A204.1 (cell line): ENCODE results near the gene JUNB.

ENCODE experiments used
- FAIRE-seq: peaks from 2 replicates; lab custom pipeline; 2012; peaks lifted over from hg19 to GRCh38; lab: Jason Lieb, UNC

JUNB gene

DNA sequence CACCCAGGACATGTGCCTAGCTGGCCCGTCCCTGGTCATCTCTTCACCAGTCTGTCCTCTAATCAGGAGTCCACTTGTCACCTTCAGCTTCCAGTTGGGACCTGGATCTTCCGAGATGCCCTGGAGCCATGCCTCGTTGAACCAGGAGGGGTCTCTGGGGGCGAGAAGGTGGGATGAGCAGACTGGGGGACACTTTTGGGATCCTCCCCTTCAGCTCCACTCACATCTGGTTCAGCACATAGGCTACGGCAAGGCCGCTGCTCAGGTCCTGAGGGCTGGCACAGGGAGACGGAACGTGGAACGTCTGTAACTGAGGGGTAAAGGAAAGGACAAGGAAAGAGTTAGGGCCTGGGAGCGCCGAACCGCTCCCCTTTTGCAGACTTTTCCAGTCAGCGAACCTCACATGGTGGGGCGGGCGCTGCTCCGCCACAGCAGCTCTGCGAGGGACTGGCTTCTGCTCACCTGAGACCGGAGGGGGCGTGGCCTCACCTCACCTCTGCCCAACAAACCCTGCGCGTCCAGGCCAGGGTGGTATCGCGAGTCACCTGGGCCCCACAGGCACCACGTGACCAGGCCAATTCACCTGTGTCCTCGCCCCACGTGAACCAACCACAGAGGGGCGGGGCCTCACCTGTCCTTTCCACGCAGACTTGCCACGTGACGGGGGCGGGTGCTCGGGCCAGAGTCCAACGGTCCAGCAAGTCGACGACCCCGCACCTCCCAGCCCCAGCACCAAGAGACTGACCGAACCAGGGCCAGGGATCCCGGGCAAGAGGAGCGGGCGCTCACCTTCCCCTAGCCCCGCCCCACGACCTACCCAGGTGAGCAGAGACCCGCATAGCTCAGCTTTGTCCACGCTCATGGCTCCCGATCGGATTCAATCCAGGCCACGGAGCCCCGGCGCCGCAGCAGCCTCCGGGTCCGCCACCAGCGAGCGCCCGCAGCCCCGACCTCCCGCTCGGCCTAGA lies 16.4 kb upstream of the JUNB start, which contains the start of gene HOOK2:
TSS of gene HOOK2 (minus strand) at position 965 of the 968 bp plus-strand sequence. CDS start at position 862, 103 bp downstream.
- no peak for FAIRE-seq

DNA sequence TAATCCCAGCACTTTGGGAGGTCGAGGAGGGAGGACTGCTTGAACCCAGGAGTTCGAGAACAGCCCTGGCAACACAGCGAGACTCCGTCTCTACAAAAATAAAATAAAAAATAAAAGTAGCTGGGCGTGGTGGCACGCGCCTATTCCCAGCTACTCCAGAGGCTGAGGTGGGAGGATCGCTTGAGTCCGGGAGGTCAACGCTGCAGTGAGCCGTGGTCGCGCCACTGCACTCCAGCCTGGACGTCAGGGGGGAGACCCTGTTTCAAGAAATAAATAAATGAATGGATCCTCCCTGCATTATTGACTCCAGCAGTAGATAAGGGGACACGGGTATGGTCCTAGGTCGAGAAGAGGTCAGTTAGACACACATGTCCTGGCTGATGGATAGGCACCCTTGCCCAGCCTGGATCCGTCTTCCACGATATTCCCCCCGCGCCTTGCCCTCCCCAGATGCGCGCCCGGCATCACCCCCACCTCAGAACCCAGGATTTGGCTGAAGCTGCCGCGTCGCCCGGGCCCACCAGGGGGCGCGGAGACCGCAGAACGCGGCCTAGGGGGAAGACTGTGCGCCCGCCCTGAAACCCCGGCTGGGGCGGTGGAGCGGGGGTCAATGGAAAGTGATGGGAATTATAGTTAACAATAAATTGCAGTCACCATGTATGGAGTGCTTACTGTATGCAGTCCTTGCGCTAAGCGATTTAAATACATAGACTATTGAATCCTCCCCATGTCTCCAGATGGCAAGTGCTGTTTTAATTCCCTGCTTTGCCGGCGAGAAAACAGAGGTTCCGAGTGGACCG lies 13.9 kb upstream of the JUNB start:
- FAIRE-seq: no peak

DNA sequence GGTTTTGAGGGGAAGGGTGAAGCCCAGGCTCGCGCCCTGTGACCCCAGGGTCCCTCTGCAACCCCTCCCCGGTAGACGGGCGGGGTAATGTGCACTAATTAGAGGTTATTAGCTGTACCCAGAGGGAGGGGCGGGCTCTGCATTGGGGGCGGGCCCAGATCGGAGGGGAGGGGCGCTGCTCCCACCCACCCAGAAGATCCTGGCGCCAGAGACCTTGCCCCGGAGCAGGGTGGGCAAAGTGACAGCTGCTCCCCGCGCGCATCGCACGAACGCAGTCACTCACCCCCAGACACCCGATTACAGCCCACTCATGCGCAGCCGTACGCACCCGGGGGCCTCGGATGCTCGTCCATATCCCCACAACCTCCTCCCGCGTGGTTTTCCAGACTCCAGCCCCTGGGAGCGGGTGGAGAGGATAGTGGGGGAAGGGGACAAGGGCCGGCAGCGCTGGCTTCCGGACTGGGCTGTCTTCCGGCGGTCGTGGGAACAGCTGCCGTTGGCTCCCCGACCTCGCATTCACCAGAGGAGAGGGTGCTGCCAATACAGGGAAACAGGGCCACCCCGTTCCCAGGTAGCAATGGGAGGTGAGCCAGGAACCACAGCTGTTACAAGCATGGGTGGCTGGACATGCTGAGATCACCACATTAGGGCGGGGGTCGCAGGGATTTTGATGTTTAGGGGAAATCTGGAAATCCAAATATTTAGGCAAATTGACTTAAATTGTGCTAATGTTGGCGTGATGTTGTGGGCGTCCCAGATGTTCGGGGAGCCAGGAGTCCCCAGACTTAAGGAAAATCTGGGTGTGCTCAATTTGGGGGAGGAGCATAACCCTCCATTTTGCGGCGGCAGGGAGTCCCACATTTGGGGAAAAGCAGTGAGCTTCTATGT lies 13.0 kb upstream of the JUNB start:
- FAIRE-seq: no peak

DNA sequence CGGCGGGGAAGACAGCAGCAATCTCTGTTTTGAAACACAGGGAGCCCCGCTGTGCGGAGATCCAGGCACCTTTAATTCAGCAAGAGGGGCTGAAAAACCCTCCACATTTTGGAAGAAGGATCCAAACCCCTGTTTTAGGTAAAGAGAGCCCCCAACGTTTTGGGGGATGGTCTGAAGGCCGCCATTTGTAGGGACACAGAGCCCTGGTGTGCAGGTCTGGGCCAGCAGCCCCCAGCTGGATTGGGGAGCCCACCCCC lies 12.5 kb upstream of the JUNB start:
- FAIRE-seq: no peak

DNA sequence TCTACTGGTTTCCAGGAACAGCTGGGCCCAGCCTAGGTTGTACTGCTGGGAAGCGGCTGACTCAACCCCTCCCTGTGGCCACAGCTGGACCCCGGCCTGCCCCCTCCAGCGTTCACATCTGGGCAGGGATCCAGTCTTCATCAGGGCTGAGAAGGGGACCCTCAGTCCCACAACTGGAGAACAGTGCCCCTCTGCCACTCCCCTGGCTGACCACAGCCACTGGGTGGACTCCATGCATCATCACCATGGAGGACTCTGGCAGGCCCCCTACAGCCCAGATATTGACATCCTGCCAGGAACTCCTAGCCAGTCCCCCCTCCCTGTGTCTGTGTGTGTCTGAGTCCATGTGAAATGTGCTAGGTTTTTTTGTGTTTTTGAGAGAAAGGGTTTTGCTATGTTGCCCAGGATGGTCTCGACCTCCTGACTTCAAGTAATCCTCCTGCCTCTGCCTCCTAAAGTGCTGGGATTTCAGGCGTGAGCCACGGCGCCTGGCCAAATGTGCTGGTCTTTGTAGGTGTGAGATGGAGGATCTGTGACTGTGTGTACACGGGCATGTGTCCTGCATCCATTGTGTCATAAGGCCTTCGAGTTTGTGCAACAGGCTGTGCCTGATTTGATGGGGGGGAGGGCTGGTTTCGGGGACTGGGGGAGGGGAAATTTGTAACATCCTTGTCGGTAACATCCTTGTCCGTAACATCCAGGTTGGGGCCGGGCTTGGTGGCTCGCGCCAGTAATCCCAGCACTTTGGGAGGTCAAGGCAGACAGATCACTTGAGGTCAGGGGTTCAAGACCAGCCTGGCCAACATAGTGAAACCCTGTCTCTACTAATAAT lies 11.9 kb upstream of the JUNB start:
- FAIRE-seq: no peak

DNA sequence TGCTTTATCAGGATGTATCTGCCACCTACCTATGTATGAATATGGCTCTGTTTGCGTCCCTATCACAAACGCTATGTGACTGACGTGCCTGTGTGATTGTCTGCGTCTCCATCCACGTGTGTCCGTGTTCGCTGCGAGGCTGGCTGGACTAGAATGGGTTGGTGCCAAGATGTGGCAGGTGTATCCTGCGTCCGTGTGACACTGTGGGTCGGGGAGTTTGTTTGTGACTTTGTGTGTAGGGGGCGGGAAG lies 9.2 kb upstream of the JUNB start:
- no peak for FAIRE-seq

DNA sequence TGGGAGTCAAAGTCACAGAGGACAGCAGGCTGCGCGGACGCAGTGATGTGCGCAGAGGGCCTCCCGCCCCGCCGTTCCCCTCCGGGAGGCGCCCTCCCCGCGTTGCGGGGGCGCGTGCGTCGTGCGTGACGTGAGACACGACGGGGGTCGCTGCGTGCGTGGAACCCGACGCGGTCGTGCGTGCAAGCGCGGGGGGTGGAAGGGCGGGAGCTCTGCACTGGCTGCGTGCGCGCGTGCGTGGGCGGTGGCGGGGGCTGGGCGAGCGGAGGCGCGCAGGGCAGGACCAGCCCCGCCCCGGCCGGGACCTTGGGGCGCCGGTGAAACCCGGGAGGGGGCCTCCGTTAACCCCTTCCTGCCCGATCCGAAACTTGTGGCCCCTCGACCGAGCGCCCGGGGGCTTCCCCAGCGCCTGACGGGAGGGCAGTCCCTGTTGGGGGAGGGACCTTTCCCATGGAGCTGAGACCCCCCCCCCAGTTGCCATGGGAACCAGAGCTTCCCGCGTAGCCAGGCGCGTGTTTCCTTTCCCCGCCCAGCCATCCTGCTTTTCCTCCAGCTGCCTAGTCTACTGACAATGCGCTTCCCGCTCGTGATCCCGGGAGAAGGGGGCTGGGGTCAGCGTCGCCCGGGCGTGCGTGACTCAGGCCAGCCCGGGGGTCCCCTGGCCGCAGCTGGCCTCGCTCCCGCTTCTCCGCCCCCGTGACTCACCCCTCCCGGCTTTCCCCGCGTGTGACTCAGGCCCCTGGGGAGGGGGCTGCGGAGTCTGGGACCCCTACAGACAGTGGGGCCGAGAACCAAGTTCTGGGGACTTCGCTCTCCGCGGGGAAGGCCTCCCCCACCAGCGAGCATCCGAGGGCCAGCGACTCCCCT lies 8.6 kb upstream of the JUNB start:
- FAIRE-seq: no peak

DNA sequence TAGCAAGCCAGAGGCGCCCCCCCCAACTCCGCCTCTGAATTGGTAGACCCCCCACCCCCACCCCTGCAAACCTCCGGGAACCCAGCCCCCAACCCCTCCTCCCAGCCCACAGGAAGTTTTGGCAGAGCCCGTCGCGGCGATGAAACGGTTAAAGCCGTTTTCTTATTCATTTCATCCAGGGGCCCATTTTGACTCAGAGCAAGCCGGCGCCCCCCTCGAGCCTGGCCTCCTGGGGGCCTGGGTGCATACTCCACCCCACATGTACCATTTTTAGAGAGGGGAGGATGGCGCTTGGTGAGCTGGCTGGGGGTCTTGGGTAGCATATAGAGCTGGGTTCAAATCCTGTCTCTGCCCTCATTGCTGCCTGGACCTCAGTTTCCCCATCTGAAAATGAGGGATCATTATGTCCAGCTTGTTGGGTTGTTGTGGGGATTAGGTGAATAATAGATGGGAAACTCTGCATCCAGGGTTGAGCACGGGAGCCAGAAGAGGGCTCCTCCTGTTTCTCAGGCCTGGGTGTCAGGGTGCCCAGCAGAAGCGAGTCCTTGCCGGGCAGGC lies 7.9 kb upstream of the JUNB start:
- FAIRE-seq: no peak

DNA sequence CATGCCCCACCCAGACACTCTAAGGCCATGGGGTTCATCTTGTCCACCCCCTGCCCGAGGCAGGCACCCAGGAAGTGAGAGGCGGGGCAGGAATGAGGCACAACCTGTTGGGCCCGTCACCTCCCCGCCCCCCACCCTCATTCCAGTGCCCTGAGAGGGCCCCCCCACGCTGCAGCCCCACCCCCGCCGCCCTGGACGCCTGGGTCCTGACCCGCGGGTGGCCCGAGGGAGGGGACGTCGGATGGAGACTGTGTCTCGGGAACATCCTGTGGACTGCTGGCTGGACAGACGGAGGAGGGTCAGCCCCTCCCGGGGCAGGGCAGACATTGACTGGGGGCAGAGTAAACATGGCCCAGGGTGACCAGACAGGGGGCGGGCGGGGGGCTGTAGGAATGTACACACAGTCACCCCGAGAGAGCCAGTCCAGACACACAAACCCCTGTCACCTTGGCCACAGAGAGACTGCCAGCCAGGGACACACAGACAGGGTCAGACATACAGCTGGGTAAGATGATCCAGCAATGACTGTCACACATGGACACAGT lies 7.4 kb upstream of the JUNB start:
- no peak for FAIRE-seq

DNA sequence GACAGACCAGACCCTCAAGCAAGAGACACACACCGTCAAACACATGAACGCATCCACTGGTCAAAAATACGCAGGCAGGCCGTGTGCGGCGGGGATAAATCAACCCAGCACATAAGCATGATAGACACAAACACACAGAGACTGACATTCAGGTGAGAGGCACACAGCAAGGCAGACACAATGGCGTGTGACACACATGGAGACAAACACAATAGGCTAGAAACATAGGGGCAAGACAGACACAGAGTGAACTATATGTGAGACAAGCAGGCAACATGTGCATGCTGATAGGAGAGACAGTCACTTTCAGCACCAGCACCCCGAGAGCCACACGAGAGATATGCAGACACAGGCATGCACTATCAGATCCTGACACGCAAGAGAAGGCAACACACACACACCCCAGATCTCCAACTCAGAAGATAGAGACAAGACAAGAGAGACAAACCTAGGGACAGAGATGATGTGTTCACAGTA lies 6.9 kb upstream of the JUNB start:
- no peak for FAIRE-seq

DNA sequence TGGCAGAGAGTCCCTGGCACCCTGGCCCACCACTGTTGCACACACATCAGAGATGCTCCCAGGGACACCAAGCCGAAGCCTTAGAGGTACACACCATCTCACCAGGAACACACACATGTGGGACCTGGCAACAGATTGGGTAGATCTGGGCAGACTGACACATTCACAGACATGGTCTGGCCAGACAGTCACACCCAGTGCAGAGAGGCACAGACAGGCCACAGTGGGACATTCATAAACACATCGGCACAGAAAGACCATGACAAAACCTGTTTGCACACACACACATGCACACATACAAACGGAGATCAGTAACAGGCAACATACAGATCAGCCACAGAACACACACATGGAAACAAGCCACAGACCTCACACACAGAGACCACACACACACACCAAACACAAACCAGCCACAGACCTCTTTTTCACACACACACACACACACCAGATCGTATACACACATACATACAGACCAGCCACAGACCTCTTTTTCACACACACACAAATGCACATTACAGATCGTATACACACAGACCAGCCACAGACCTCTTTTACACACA lies 6.3 kb upstream of the JUNB start:
- no peak for FAIRE-seq

DNA sequence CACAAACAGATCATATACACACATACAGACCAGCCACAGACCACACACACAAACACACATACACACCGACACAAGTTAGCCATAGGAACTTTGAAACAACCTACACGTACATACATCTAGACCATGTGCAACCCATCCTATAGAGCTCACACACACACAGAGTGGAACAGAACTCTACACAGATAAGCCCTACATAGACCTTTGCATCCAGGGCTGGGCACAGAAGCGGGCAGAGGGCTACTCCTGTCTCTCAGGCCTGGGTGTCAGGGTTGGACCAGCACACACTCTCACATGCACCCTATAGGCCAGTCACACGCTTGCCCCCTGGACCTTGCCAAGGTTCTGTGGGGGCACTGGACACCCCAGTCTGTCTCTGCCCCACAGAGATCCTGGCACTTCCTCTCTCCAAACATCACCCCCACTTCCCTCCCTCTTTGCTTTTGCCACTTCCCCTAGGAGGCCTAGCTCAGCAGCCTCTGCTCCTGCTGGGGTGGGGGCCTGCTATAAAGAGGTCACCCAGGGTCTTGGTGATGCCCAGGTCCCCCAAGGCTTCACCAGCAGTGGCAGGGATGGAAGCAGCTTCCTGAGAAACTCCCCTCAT lies 5.8 kb upstream of the JUNB start:
- FAIRE-seq: no peak

DNA sequence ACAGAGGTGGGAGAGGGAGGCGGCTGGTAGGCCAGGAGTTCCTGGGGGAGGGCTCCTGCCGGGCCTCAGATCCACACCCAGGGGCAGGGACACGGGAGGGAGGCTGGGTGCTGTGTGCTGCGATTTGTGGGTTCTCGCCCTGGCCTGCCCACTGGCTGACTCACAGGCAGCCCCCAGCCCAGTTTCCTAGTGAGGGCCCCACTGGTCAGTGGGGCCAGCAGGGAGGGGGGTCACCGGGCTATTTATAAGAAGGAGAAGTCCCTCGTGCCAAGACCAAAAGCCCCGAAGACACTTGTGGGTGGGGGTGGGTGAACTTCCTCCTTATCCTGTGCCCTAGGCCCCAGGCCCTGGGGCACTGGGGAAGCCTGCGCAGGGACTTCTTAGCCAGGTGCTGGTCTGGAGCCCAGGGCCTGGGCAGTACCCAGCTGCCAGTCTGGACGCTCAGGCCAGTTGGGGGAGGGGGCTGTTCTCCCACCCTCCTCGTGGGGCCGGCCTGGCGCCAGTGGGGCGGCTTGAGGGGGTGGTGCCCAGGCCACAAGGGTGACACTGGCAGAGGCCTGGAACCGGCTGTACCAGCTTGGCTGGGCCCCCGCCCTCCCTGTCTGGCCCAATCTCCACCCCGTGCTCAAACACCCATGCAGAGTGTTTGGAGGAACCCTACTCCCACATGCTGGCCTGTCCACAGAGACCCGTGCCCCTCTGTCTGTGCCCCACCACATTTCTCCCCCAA lies 5.0 kb upstream of the JUNB start:
- FAIRE-seq: no peak

DNA sequence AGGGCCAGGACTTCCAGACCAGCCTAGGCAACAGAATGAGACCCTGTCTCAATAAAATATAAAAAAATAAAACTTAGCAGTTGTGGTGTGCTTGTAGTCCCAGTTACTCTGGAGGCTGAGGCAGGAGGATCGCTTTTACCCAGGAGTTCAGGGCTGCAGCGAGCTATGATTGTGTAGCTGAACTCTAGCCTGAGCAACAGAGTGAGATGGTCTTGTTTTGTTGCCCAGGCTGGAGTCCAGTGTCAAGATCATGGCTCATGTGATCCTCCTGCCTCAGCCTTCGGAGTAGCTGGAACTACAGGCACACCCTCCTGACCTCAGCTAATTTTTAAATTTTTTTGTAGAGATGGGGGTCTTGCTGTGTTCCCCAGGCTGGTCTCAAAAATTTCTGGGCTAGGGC lies 4.3 kb upstream of the JUNB start:
- FAIRE-seq: no peak

DNA sequence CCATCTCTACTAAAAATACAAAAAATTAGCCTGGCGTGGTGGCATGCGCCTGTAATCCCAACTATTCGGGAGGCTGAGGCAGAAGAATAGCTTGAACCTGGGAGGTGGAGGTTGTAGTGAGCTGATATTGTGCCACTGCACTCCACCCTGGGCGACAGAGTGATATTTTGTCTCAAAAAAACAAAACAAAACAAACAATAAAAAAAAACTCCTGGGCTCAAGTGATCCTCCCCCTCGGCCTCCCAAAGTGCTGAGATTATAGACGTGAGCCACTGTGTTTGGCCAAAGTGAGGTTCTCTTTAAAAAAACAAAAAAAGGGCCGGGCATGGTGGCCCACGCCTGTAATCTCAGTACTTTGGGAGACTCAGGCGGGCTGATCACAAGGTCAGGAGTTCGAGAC lies 3.8 kb upstream of the JUNB start:
- no peak for FAIRE-seq

DNA sequence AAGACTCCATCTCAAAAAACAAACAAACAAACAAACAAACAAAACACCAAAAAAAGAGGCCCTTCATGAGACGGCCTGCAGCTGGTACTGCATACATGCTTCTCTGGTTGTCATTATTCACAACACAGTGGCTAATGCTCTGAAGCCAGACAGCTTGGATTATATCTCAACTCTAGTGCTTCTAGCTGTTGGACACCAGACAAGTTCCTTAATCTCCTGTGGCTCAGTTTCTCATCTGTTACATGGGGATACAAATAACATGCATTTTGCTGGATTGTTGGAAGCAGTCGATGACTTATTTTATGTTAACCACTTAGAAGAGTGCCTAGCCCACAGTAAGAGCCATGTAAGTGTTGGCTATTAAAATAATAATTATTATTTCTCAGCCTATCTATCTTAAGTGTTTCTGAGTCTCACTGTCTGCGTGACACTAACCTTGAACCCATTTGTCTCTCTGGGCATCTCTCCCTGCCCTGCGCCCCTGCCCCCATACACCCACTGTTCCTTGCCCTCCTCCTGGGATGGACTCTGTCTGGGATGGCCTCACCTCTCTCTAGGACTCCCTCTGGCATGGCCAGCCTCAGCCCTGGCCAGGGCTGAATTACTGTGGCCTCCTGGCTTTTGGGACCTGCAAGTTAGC lies 3.1 kb upstream of the JUNB start:
- FAIRE-seq: no peak

DNA sequence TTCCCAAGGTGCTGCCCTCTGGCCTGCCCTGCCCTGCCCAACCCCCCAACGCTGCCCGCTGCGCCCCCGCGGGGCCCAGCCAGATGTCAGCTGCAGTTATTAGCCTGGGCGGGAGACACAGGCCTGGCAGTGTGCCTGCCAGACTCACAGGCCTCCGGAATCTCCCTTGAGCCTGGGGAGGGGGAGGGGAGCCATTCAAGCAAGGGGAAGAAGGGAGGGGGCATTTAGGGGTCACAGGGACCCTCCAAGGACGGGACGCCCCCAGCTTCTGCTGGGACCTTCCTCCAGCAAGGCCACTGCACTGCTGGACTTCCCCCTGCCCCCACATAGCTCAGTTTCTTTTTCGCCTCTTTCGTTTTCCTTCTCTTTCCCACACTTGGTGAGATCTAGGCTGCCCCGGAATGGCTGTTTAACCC lies 2.6 kb upstream of the JUNB start:
- no peak for FAIRE-seq
